Keratinocyte (primary cell): ENCODE results near the gene UVSSA. TPM values are rescaled to one million over a fixed set of nuclear protein-coding genes. Genes with fewer than 3 reads are reported as not detected.
A peak's percentile ranks its signal among the peaks of the same experiment; 100 is the strongest.

Source experiments
- DNase-seq: peaks from one replicate; pipeline ENCODE4 v3.0.0-alpha.2; 2011; ENCODE audit warnings: low read depth, missing footprints, low spot score
- FAIRE-seq: peaks from 2 replicates; lab custom pipeline; 2011; peaks lifted over from hg19 to GRCh38; lab: Jason Lieb, UNC
- H2AFZ ChIP-seq: 2 replicates; pipeline ENCODE4 v1.6.0; 2012; ENCODE audit warnings: low read length, control low read depth, inconsistent platforms; ENCODE audit not compliant: control insufficient read depth
- H3K27ac ChIP-seq: 2 replicates; pipeline ENCODE4 v1.5.1; 2011; ENCODE audit warnings: low read length; ENCODE audit not compliant: control insufficient read depth, insufficient read depth
- H3K27me3 ChIP-seq: 3 replicates; pipeline ENCODE4 v1.6.0; 2011; ENCODE audit warnings: low read length; ENCODE audit not compliant: control insufficient read depth, insufficient read depth; ENCODE audit errors: extremely low read depth
- H3K36me3 ChIP-seq, 2 experiments: 2 replicates in 1 of 2; 3 replicates in 1 of 2; pipeline ENCODE4 v1.5.1; 2011; ENCODE audit warnings: low read length in 2 of 2, mild to moderate bottlenecking in 1 of 2; ENCODE audit not compliant: control insufficient read depth in 2 of 2, insufficient read depth in 2 of 2; ENCODE audit errors: extremely low read depth in 1 of 2
- H3K4me1 ChIP-seq: 3 replicates; pipeline ENCODE4 v1.5.1; 2011; ENCODE audit warnings: low read length; ENCODE audit not compliant: control insufficient read depth, insufficient read depth; ENCODE audit errors: extremely low read depth
- H3K4me2 ChIP-seq: 3 replicates; pipeline ENCODE4 v1.6.0; 2011; ENCODE audit warnings: low read depth, low read length; ENCODE audit not compliant: control insufficient read depth, insufficient read depth; ENCODE audit errors: extremely low read depth
- H3K4me3 ChIP-seq, 3 experiments: fragments of 200-600 bp in 1 of 3; sonication (generic) in 1 of 3; 2 replicates in 2 of 3; 3 replicates in 1 of 3; pipeline ENCODE4 v1.5.1; 2011 to 2016; ENCODE audit warnings: low read length in 3 of 3, mild to moderate bottlenecking in 3 of 3, control low read depth in 2 of 3, inconsistent platforms in 1 of 3, low read depth in 1 of 3, mixed read lengths in 1 of 3, mixed run types in 1 of 3, moderate library complexity in 1 of 3; ENCODE audit not compliant: control insufficient read depth in 2 of 3, insufficient read depth in 2 of 3; ENCODE audit errors: extremely low read depth in 1 of 3
- H3K79me2 ChIP-seq: 2 replicates; pipeline ENCODE4 v1.6.0; 2012; ENCODE audit warnings: low read length; ENCODE audit not compliant: control insufficient read depth, insufficient read depth
- H3K9ac ChIP-seq: 3 replicates; pipeline ENCODE4 v1.6.0; 2011; ENCODE audit warnings: low read length; ENCODE audit not compliant: control insufficient read depth, insufficient read depth; ENCODE audit errors: extremely low read depth
- H3K9me1 ChIP-seq: 3 replicates; pipeline ENCODE4 v1.6.0; 2011; ENCODE audit warnings: low read length; ENCODE audit not compliant: control insufficient read depth, insufficient read depth; ENCODE audit errors: extremely low read depth
- H3K9me3 ChIP-seq: 2 replicates; pipeline ENCODE4 v1.5.1; 2012; ENCODE audit warnings: low read depth, low read length; ENCODE audit not compliant: control insufficient read depth
- H4K20me1 ChIP-seq: 3 replicates; pipeline ENCODE4 v1.6.0; 2011; ENCODE audit warnings: low read length; ENCODE audit not compliant: control insufficient read depth, insufficient read depth; ENCODE audit errors: extremely low read depth
- CTCF ChIP-seq, 3 experiments: IDR thresholded peaks in 1 of 3; conservative IDR thresholded peaks in 1 of 3; optimal IDR thresholded peaks in 1 of 3; 2 replicates in 2 of 3; 3 replicates in 1 of 3; pipeline versions ENCODE3 to v1.5.1; 2011; ENCODE audit warnings: low read length in 3 of 3, mild to moderate bottlenecking in 3 of 3, moderate library complexity in 2 of 3, control low read depth in 1 of 3, inconsistent platforms in 1 of 3; ENCODE audit not compliant: insufficient read depth in 2 of 3; ENCODE audit errors: extremely low read depth in 1 of 3
- EZH2 ChIP-seq: IDR thresholded peaks from one replicate; pipeline ENCODE4 v1.6.1; 2012; ENCODE audit warnings: inconsistent platforms, mild to moderate bottlenecking, low read length, moderate library complexity
- dilution Hi-C: fragments of 300-500 bp; cut with MboI; formaldehyde crosslinking; loops from one replicate; pipeline ENCODE4 v1.7.0; 2020; ENCODE audit warnings: low sequenced_read_pairs; ENCODE audit not compliant: extremely low pct_ligation_motif_present
- polyA plus RNA-seq, 5 experiments: library from polyadenylated mRNA; depleted of rRNA in 3 of 5; stranded (reverse) in 3 of 5; stranded (forward) in 1 of 5; unstranded in 1 of 5; fragments of >200 nt; gene quantifications; 1 replicate in 1 of 5; 2 replicates in 3 of 5; 3 replicates in 1 of 5; pipeline versions ENCODE4 v1.2.1 to v1.2.3, GENCODE V29; 2011 to 2012; ENCODE audit warnings: missing spikeins in 2 of 5, low read depth in 1 of 5, low replicate concordance in 1 of 5

UVSSA gene
- polyA plus RNA-seq, 1 donor (not counting 4 experiments of a cell fraction or from before 2014, with no cell fraction given) = 4.7 TPM

GRCh38 chr4:1321946-1322650 is 24.9 kb upstream of the UVSSA start:
- Histone ChIP-seq H3K9ac (no peak overlapping the region), H3K79me2 (peaks cover 33% of the 10 kb centered on the region), H3K4me2 (peak overlapping the region; percentile 17), H3K4me3 (no peak overlapping the region), H3K9me1 (no peaks in the 10 kb centered on the region), H4K20me1 (no peaks in the 10 kb centered on the region), H3K9me3 (peaks cover 2% of the 10 kb centered on the region), H3K36me3 (peaks cover 25 to 46% of the 10 kb centered on the region in 2 experiments), H3K4me1 (peaks cover 36% of the 10 kb centered on the region), H3K27ac (no peak overlapping the region), H2AFZ (no peak overlapping the region), H3K27me3 (no peaks in the 10 kb centered on the region)
- FAIRE-seq = no peak
- dilution Hi-C loops = no loop called here
- no peak for DNase-seq
- TF ChIP-seq EZH2 = no peak
- no peak for TF ChIP-seq CTCF (optimal IDR thresholded peaks at IDR 0.05 in 1 of 3, IDR thresholded peaks at IDR 0.05 in 1 of 3, conservative IDR thresholded peaks at IDR 0.05 in 1 of 3; ENCODE audit: extremely low read depth in 1 of 3, insufficient read depth in 2 of 3, low read length in 3 of 3)

GRCh38 chr4:1323280-1323634 is 23.8 kb upstream of the UVSSA start:
- Histone ChIP-seq H3K9me3 (peaks cover 2% of the 10 kb centered on the region), H3K4me1 (peaks cover 36% of the 10 kb centered on the region), H3K27ac (peak overlapping the region; percentile 80), H3K4me3 (peak overlapping the region in 2 of 3 experiments; percentile 32 to 38), H3K9me1 (no peaks in the 10 kb centered on the region), H3K79me2 (peaks cover 33% of the 10 kb centered on the region), H3K9ac (peak overlapping the region; percentile 52), H2AFZ (no peak overlapping the region), H4K20me1 (no peaks in the 10 kb centered on the region), H3K4me2 (peak overlapping the region; percentile 56), H3K27me3 (no peaks in the 10 kb centered on the region), H3K36me3 (peaks cover 24 to 46% of the 10 kb centered on the region in 2 experiments)
- dilution Hi-C loops = no loop called here
- no peak for TF ChIP-seq CTCF (optimal IDR thresholded peaks at IDR 0.05 in 1 of 3, IDR thresholded peaks at IDR 0.05 in 1 of 3, conservative IDR thresholded peaks at IDR 0.05 in 1 of 3; ENCODE audit: extremely low read depth in 1 of 3, insufficient read depth in 2 of 3, low read length in 3 of 3)
- DNase-seq = no peak
- FAIRE-seq = peak; percentile 20
